Sciatic nerve (tissue), 2 donors: ENCODE measurements around the gene TOR2A. TPM values are rescaled to one million over a fixed set of nuclear protein-coding genes. Genes with fewer than 3 reads are reported as not detected.

ENCODE experiments used
- ATAC-seq: fragments of 200-7000 bp; cut with Tn5 transposase; one replicate; pipeline ENCODE4 v1.9.1; 2020; ENCODE audit warnings: mild to moderate bottlenecking, moderate library complexity
- DNase-seq: peaks from one replicate; pipeline ENCODE4 v3.0.0-alpha.2; 2020; ENCODE audit warnings: low spot score
- intact Hi-C: fragments of 100-400 bp; cut with DNase I; formaldehyde crosslinking; loops from one replicate; pipeline ENCODE4 v1.14.2; 2022
- total RNA-seq: library from RNA; stranded (reverse); fragmentation: NEBNext Ultra II Directional; extraction: Animal tissue kit (Norgen Biotek cat#: 25700); gene quantifications from one replicate; pipeline ENCODE4 v1.2.1, GENCODE V29; 2021
- donor health status: DM: no; HTN: no; CAD: no.
- donor health status: DM: no; HTN: no; CAD: no.

Gene TOR2A
- total RNA-seq, 1 donor from 2014 or later: 6.8 TPM

DNA sequence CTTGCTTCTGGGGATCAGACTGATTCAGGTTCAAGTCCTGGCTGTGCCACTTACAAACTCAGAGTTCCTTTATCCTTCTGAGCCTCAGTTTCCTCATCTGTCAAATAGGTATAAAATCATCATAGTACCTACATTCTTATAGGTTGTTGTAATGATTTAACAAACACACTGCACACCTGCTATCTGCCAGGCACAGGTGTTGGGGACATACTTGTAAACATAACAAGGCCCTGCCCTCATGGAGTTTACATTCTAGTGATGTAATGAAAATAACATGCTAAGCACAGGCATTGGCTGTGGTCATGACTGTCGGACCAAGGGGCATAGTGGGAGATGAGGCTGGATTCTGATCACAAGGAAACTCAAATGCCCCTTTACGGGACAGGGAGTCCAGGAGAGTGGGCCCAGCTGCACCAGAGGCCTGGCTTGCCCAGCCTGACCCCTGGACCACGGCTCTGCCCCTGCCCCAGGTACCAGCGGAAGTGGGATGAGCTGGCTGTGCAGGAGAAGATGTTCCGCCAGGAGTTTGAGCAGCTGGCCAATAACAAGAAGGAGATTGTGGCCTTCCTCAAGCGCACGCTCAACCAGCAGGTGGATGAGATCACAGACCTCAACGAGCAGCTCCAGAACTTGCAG lies 26.0 kb downstream of the TOR2A start:
- ATAC-seq (no peak), DNase-seq (no peak)
- intact Hi-C loops: no loop called here

DNA sequence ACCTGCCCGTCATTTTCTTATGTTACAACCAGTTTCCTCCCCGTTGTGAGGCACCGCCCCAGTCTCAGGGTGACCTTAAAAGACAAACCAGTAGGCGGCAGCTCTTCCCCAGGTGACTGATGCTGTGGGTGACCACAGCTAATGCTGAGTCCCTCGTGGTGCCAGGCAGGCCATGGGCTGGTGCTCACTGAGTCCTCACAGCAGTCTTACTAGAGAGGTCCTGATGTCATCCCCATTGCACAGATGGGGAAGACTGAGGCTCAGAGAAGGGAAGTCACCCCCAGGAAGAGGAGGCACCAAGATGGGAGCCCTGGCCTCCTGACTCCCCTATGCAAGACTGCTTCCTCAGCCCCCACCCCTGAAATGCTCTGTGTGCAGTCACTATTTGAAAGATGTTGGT lies 27.3 kb downstream of the TOR2A start:
- ATAC-seq (no peak), DNase-seq (no peak)
- intact Hi-C loops: no loop called here

DNA sequence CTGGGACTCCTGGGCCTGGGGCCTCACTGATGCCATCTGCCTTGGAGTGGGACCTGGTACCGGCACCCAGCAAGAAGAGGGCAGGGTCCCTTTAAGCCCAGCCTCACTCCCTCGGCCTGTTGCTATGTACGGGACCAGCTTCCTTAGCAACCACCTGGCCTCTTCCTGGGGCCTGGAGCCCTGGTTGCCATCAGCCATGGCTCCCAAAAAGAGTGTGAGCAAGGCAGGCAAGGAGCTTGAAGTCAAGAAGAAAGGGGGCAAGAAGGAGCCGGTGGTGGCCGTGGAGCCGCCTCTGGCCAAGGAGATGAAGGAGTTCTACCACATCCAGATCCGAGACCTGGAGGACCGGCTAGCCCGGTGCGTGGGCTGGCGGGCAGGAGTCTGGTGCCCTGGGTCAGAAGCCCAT lies 28.3 kb downstream of the TOR2A start, which contains the start of gene CFAP157:
Gene CFAP157 (plus strand): TSS at position 153 of the 406 bp plus-strand sequence. CDS start 44 bp downstream, at position 197.
- ATAC-seq: no peak
- DNase-seq: no peak
- intact Hi-C loops: no loop called here

DNA sequence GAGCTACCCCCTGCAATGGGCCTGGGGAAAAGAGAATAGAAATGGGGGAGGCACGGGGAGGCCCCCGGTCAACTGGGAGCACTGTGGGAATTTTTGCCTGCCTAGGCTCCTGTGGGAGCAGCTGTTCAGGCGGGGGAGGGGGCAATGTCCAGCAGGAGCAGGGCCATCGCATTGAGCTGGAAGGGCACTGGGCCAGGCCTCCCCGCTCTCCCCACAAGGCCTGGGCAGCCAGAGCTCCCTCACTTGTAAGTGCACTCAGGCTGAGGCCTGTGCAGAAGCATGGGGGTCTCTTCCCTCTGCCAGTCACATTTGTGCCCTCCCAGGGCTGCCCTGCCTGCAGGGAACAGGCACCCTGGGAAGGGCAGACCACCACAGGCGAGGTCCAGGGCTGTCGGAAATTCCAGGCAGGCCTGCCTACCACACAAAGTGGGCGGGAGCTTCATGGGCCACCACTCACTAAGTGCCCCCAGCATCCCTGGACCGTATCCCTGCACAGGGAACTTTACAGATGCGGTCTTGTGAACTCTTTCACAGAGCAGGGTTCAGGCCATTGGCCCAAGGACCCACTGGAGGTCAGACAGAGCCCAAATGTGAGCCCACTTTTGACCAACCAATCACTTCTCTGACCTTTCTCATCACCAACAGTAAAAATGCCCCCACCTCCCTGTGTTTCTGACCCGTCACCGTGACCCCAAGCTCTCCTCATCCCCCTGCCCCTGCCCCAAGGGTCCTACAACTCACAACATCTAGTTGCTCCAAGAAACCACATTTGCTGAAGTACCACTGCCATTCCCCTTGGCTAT lies 29.3 kb downstream of the TOR2A start:
- intact Hi-C loops: no loop called here
- no peak for DNase-seq
- ATAC-seq: no peak

DNA sequence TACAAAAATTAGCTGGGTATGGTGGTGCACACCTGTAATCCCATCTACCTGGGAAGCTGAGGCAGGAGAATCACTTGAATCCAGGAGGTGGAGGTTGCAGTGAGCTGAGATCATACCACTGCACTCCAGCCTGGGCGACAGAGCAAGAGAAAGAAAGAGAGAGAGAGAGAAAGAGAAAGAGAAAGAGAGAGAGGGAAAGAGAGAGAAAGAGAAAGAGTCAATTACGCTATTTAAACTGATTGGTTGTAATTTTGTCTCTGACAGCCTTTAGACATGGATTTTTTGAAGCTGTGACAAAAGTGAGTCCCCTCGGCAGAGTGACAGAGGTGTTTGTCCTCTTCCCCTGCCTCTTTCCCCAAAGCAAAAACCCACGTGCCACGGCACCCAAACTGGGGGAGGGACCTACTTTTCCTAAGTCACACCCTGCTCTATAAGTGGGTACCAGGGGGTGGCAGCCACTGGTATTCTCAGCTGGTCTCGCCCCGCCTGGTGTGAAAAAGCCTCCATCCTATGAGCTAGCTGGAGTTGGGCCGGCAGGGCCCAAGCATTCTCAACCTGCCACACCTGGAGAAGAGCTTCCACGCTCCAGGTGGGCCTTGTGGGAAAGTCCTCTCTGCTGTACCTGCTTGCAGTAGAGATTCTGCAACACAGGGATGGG lies 31.7 kb downstream of the TOR2A start:
- ATAC-seq (no peak), DNase-seq (no peak)
- intact Hi-C loops: no loop called here

DNA sequence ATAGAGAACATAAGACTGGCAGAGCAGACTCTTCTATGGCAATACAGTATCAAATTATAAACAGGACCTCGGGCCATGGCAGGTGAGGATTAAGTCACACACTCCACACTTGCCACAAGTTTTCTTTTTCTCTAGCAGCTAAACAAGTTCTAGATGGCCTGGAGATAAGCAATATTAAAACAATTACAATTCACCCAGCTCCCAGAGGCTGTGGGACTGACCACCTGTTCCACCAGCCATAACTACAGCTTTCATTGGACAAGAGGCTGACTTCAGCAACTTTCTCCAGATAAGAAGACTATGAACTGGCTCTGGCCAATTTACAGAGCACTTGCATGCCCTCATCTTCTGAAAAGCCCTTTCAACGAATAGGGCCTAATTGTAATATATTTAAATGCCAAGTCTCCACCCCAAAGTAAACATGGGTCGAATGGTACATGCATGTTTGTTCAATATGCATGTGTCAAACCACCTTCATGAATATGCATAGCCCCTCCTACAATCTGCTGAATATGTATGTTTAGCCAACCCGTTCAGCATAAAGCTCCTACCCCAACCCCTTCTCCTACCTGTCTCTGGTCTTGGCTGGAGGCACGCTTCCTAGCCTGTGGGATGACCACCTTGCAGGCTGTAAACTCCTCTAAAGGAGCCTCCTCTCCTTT lies 34.4 kb downstream of the TOR2A start:
- ATAC-seq (no peak), DNase-seq (no peak)
- intact Hi-C loops: no loop called here

DNA sequence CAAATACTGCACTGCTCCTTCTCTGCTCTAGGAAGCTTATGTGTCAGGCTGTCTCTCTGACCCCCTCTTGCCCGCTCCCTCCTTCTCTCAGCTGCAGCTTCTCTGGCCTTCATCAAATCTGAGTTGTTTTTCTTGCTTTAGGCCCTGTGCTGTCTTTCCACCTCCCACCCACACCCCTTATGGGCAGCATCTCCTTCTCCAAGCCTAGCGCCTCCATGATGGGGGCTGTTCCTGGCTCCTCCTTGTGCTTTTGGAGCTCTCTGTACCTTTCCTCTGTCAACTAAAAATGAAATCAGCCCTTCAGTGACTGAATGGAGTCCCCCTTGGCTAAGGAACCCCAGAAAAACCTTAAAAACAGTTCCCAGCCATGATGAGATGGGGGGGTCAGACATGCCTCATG lies 35.0 kb downstream of the TOR2A start:
- DNase-seq (no peak), ATAC-seq (no peak)
- intact Hi-C loops: no loop called here

DNA sequence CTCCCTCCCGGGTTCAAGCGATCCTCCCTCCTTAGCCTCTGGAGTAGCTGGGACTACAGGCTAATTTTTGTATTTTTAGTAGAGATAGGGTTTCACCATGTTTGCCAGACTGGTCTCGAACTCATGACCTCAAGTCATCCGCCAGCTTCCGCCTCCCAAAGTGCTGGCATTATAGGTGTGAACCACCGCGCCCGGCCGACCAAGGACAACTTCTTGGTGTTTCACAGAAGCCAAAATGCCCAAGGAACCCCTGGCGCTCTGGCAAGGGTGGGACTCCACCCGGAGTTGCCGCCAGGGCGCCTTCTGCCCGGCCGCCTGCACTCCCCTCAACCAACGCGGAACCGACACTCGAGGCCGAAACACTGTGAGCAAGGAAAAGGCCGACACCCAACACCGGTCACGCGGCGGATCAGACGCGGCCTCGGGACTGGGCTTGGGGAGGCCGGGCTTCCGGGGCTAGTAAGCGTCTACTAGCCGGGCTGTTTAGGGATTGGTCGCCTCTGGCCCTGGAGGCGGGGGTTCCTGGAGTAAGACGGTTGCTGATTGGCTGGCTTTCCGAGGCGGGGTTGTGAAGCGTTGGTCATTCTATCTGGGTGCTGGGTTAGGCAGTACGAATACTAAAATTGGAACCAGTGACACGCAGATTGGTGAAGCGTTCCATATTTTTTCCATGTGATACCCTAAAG lies 36.0 kb downstream of the TOR2A start:
- peak; percentile 98 for DNase-seq
- peak; percentile 98 for ATAC-seq
- intact Hi-C loops: no loop called here

DNA sequence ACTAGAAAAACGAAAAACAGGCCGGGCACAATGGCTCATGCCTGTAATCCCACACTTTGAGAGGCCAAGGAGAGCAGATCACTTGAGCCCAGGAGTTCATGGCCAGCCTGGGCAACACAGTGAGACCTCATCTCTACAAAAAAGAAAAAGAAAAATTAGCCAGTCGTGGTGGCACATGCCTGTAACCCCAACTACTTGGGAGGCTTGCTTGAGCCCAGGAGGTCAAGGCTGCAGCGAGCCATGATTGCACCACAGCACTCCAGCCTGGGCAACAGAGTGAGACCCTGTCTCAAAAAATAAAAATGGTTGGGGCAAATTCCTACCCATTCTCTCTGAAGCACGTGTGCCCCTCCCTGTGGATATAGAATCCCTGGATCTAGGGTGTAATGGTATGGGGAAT lies 36.7 kb downstream of the TOR2A start:
- ATAC-seq (no peak), DNase-seq (no peak)
- intact Hi-C loops: no loop called here

DNA sequence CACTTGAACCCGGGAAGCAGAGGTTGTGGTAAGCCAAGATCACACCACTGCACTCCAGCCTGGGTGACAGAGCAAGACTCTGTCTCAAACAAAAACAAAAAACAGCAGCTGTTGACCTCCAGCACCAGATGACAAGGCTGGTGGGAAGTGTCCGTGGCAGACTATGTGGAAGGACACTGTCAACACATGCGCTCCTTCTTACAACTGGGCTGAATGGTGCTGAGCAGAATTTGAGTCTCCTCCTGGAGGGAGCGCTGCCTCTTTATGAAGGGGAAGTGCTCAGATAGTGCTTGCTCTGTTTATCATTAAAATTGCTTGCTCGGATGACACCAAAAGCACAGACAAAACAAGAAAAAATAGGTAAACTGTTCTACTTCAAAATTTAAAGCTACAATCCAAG lies 37.5 kb downstream of the TOR2A start:
- intact Hi-C loops: loop anchor here (2.0 kb wide), 1 partner anchor 35 kb away; no protein-coding TSS in a partner anchor
- no peak for ATAC-seq
- no peak for DNase-seq

DNA sequence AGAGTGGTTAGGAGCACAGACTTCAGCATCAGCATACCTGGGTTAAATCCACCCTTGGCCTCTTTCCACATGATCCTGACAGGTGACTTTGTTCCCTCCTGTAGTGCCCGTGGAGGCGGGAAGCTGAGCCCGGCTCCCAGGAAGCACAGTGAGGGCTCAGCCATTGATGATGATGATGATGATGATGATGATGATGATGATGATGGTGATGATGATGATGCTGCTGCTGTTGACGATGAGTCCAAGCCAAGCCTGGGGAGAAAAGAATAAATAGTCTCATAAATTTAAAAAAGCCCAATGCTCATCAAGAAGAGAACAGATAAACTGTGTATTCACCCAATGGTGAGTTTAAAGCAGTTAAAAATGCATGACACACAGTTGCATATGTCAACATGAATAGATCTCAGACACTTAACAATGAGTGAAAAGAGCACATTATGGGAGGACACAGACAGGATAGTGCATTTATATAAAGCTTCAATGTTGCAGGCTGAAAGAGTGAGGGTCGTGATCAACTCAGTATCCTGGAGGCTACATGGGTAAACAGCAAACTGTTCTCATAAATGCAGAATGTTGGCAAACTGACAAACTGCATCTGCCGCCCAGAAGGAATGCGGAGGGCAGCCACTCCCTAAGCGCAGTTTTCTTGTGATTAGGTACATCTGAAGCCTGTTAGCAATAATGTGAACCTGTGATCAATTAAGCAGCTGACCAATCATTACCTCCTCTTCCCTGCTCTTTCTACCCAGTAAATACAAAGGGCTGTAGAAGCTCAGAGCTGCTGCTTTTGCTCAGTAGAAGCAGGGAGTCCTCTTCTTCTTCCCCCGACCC lies 40.0 kb downstream of the TOR2A start:
- intact Hi-C loops: no loop called here
- DNase-seq (no peak), ATAC-seq (no peak)

DNA sequence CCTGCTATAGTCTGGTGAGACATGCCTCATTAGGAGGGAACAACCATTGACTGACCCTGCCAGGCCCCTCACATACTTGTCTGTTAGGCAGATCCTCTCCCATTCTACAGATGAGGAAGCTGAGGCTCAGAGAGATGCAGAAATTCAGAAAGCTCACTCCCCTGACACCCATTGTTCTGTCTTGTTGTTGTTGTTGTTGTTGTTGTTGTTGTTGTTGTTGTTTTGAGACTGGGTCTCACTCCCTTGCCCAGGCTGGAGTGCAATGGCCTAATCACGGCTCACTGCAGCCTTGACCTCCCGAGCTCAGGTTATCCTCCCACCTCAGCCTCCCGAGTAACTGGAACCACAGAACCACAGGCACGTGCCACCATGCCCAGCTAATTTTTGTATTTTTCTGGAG lies 41.4 kb downstream of the TOR2A start:
- no peak for ATAC-seq
- DNase-seq: no peak
- intact Hi-C loops: no loop called here

DNA sequence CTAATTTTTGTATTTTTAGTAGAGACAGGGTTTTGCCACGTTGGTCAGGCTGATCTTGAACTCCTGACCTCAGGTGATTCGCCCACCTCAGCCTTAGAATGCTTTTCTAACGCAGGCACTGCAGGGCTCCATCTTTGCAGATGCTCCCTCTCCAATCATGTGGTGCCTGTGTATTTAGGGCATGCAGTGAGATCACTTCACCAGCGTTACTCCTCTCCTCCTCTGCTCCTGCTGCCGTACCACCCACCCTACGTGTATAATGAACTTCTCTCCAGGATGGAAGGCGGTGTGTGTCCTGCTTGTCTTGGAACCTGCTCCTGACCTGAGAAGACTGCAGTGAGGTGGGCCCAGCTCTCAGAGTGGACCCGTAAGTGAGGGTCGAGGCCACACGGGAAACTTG lies 42.0 kb downstream of the TOR2A start:
- DNase-seq (no peak), ATAC-seq (no peak)
- intact Hi-C loops: no loop called here

DNA sequence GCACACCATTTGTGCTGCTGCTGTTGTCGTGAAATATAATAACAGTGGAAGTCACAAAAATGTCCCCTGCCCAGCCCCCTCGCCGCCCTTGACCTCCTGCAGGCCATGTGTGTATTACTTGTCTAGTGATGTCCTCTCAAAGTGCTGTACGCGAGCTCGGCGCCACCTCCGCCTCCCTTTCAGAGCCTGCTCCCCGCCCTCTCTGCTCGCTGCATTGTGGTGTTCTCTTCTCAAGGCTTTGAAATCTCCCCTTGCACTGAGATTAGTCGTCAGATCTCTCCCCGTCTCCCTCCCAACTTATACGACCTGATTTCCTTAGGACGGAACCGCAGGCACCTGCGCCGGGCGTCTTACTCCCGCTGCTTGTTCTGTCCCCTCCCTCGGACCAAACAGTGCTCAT lies 43.0 kb downstream of the TOR2A start:
- no peak for ATAC-seq
- no peak for DNase-seq
- intact Hi-C loops: no loop called here

DNA sequence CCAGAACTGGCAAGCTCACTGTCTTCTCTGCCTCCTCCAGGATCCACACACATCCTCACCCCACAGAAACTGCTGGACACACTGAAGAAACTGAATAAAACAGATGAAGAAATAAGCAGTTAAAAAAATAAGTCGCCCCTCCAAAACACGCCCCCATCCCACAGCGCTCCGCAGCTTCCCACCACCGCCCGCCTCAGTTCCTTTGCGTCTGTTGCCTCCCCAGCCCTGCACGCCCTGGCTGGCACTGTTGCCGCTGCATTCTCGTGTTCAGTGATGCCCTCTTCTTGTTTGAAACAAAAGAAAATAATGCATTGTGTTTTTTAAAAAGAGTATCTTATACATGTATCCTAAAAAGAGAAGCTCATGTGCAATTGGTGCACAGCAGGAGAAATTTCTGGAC lies 44.4 kb downstream of the TOR2A start:
- DNase-seq (no peak), ATAC-seq (no peak)
- intact Hi-C loops: no loop called here

DNA sequence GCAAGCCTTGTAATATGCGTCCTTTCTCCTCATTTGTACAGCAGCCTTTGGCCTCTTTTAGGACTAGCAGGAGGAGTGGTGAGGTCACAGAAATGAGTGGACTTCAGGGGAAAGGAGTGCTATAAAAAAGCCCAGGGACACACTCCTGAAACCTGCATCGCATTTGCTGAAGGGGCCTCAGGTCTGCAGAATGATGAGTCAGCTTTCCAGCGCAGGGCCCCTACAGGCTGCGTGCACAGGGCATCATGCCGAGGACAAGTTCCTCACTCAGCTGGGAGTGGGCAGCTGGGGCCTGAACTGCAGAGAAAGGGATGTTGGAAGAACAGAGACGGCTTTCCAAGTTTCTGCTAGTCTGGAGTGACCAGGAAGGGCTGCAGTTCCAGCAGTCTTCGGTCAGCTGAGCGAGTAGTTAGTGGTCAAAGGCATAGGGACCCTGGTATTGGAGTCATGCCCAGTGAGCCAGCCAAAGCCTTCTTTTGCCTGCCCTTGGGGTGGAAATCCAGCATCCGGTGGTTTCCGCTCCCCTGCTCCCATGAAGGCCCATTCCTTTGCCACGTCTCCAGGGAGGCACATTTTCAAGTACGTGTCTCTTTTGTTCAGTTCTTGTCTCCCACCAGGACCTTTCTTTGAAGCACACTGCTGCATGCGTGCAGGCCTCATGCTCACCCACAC lies 45.6 kb downstream of the TOR2A start:
- ATAC-seq (no peak), DNase-seq (no peak)
- intact Hi-C loops: no loop called here

DNA sequence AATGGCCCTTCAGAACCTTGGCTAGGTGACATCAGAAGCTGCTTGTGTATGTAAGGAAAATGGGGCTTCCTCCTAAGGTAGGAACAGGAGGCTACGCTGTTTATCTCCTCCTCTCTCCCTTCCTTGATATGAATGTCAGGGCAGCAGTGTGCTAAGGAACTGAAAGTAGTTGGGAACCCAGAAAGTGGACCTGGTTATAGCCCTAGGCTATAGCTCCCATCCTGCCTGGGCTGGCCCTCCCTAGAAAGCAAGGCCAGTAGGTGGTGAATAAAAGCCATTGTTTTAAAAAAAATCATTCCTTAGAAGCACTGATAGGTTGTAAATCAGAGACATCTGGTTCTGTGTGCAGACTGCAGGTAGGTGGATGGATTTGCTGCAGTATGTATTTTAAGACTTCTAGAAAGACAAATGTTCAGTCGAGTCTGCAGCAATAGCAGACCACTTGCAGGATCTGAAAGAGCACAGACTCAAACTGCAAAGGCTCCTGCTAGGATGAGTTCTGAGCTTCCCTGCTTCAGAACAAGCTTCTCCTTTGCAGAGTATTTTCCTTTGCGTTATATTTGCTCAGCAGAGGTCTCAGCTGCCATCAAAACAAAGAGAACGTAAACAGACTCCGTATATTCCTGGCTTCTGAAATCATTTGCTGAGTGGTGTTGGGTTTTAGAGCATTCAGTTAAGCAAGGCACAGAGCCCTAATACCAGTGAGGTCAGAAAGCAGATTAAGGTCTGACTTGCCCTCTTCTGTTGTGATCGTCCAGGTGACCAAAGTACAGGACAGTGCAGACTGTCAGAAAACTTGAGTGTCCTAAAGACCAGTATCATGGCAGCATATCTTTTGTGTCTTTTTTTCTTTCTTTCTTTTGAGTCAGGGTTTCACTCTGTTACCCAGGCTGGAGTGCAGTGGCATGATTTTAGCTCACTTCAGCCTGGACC lies 48.4 kb downstream of the TOR2A start:
- intact Hi-C loops: no loop called here
- DNase-seq (no peak), ATAC-seq (no peak)
